Uterus (tissue), 2 donors: ENCODE measurements around the gene MGRN1.

Experiments
- CTCF ChIP-seq, 4 experiments: fragments of 200-600 bp in 2 of 4; fragments of 450-650 bp in 2 of 4; sonication (generic) in 2 of 4; IDR thresholded peaks; one replicate each; pipeline ENCODE4 v1.5.1; 2016 to 2019; ENCODE audit warnings: antibody characterized with exemption in 4 of 4, mild to moderate bottlenecking in 2 of 4, moderate library complexity in 1 of 4
- POLR2A ChIP-seq, 2 donors: fragments of 450-650 bp; IDR thresholded peaks; one replicate each; pipeline ENCODE4 v1.6.1; 2016; ENCODE audit warnings: antibody characterized with exemption in 2 of 2, mild to moderate bottlenecking in 1 of 2, moderate library complexity in 1 of 2

GRCh38 chr16:4682084-4682591 lies 57.5 kb downstream of the MGRN1 start:
- TF ChIP-seq POLR2A (IDR thresholded peaks at IDR 0.05) (no peak), CTCF (IDR thresholded peaks at IDR 0.05) (no peak)
